GM12874 (cell line): ENCODE measurements around the gene FOXP1.

Experiments used
- TF ChIP-seq, protein P1 (sequence below): IDR thresholded peaks from 2 replicates; pipeline ENCODE4 v1.5.1; 2011; ENCODE audit warnings: low read depth, mild to moderate bottlenecking, control low read depth, low read length, moderate library complexity; ENCODE audit not compliant: insufficient read depth

FOXP1 gene

DNA sequence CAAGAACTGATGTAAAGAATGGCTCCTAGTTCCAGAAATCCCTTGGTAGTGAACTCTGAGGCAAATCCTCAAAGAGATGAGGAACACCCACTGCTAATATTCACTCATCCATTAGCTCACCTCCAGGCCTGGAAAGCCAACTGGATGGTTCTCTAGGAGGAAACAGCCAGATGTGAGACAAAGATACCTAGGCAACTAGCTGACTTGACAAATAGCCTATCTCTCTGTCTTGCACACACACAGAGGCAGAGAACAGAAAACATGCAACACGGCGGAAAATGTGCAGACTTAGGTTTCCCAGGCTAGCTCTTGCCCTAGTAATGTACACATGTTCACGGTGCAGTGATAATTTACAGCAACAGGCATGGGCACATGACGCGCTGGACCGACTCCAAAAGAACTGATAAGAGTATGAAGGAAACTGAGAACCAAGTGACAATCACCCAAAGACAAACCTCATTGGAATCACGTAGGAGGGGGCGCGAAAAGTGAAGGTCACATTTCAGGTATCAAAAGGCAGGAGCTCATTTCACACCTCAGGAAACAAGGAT is 318.1 kb downstream of the FOXP1 start:
- TF ChIP-seq, protein P1, sequence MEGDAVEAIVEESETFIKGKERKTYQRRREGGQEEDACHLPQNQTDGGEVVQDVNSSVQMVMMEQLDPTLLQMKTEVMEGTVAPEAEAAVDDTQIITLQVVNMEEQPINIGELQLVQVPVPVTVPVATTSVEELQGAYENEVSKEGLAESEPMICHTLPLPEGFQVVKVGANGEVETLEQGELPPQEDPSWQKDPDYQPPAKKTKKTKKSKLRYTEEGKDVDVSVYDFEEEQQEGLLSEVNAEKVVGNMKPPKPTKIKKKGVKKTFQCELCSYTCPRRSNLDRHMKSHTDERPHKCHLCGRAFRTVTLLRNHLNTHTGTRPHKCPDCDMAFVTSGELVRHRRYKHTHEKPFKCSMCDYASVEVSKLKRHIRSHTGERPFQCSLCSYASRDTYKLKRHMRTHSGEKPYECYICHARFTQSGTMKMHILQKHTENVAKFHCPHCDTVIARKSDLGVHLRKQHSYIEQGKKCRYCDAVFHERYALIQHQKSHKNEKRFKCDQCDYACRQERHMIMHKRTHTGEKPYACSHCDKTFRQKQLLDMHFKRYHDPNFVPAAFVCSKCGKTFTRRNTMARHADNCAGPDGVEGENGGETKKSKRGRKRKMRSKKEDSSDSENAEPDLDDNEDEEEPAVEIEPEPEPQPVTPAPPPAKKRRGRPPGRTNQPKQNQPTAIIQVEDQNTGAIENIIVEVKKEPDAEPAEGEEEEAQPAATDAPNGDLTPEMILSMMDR = no peak

DNA sequence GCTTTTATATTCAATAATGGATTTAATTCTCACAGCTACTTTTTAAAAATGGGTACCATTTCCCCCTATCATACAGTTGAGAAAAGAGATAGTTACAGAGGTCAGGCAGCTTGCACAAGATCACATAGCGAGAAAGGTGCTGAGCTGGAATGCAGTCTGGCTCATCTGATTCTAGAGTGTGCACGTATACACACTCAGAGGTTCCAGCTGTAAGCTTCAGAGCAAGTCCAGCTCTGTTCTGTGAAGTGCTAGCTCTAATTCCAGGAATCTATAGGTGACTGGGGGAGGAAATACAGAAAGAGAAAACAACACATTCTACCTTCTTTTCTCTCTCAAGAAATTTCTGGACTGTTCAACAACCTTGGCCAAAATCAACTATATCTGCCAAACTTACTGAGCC is 318.7 kb downstream of the FOXP1 start:
- TF ChIP-seq, protein P1 = no peak

DNA sequence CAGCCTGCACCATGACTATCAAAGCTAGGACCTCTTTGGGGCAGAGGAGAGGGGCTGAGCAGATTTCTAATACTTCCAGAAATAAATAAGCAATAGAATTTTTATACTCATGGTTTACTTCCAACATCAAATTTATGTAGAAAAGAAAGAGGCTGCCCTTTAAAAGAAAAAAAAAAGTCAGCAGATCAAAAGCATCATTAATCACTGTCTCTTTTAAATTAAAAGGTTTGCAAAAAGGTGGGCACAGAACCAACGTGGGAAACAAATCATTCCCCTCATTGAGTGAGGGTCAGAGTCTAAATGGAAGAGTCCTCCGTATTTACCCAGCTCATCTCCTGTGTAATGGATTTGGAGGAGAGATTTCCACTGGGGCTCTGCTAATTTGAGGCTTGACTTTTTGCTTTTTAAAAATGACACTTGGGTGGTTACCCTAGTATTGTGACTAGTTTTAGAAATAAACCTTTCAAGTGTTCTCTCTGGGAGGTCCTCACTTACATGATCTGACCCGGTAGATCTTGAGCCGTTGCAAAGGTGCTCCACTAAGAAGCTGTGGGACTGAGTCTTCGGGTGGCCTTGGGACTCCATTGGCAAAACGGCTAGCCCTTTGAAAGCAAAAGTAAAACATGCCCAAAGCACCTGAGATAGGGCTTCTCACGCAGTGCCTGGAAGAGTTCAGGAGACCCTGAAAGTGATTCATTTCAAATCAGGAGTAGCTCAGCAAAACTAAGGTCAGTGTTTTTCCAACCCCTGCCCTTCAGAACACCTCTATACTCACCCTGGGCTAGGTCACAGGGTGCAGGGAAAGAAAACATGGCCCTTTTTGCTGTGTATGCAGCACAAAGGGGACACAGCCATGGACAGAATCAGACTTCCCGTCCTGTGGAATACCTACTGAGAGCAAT is 320.9 kb downstream of the FOXP1 start:
- TF ChIP-seq, protein P1 = no peak

DNA sequence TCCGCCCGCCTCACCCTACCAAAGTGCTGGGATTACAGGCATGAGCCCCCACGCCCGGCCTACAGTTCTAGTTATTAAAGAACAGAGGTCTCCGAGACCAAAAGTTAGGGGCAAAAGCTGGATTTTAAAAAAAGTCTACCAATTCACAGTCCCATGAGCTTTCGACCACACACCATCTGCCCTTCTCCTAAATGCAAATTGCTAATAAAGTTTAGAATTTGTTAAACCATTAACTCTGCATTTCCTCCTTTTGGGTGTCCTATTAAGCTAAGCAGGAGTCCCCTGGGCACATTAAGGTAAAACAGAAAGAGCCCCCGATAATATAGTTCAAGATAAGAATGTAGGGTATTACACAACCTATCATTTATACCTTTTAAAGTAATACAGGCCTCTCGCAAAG is 322.7 kb downstream of the FOXP1 start:
- TF ChIP-seq, protein P1 = no peak

DNA sequence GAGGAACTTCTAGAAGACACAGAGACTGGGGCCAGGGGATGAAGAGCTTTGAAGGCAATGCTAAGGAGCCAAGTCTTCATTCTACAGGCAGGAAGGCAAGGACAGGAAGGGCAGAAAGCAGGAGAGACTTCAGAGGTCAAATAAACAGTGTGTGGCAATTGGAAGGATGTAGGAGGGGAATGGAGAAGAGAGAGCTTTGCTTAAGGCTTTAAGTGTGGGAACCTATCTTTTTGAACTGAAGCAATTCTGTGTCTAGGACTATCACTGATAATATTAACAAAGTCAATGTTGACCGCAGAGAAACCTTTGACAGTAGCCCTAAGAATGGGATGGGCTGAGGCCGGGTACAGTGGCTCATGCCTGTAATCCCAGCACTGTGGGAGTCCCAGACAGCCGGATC is 325.0 kb downstream of the FOXP1 start:
- TF ChIP-seq, protein P1 = no peak

DNA sequence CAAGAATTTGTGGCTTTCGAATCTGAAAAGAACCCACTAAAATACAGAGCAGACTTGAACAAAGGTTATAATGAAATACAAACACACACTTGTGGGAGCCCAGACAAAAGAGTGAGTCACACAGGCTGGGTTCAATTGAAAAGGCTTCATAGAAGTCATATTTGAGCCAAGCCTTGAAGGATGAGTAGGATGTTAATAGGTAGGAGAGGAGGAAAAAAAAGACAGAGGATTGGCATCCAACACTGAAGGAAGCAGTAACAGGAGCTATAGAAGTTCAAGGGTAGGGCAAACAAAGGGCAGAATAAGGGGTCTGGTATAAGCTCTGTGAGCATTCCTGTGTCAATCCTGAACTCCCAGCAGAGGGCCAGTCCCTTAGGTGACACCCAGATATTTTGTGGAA is 325.4 kb downstream of the FOXP1 start:
- TF ChIP-seq, protein P1 = no peak

DNA sequence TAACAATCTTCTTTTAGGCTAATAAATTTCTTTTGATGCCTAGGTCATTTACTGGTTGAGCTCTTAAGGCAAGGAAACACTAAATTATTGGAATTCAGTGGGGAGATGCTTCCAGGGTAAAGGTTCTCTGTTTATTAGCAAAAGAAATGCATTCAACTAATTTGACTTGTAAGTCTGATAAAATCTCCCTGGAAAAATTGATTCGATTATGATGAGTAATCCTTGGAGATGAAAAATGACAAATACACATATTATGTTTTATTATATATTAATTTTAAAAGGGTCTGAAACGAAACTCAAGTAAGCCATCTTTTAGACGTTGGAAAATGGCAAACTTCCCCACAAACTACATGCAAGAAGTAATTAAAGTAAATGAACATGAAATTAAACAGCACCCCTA is 328.0 kb downstream of the FOXP1 start:
- TF ChIP-seq, protein P1 = no peak
